NK-92 treated with Interleukin-12 subunit alpha and Interleukin-12 subunit beta, amount 100 ng/mL, for 24 hours (cell line): ENCODE data around the gene FBLN5.
"Not testable (repeated sequence)": the region's sequence is repeated elsewhere in the genome, so short reads cannot be mapped to it uniquely, and the experiment has no call there.

Experiments used
- DNase-seq: peaks from one replicate; lab custom pipeline; 2025; lab: John Stamatoyannopoulos, UW

Gene FBLN5

GRCh38 chr14:91906374-91906773 lies 41.1 kb downstream of the FBLN5 start:
- no peak for DNase-seq

GRCh38 chr14:91904956-91905645 lies 42.4 kb downstream of the FBLN5 start:
- DNase-seq: no peak

- DNase-seq: no peak
Observed at GRCh38 chr14:91904483-91904882, 43.0 kb downstream of the FBLN5 start.

- no peak for DNase-seq
Observed at GRCh38 chr14:91903070-91903469, 44.4 kb downstream of the FBLN5 start.

- DNase-seq: no peak
Observed at GRCh38 chr14:91902336-91902735, 45.2 kb downstream of the FBLN5 start.

GRCh38 chr14:91901449-91902226 lies 45.9 kb downstream of the FBLN5 start:
- no peak for DNase-seq

GRCh38 chr14:91899806-91900205 lies 47.7 kb downstream of the FBLN5 start:
- DNase-seq: no peak

GRCh38 chr14:91899213-91899612 lies 48.3 kb downstream of the FBLN5 start:
- DNase-seq: no peak

- no peak for DNase-seq
Observed at GRCh38 chr14:91898372-91898771, 49.1 kb downstream of the FBLN5 start.

GRCh38 chr14:91897716-91898115 lies 49.8 kb downstream of the FBLN5 start:
- DNase-seq: not testable (repeated sequence)

- no peak for DNase-seq
Observed at GRCh38 chr14:91897106-91897701, 50.3 kb downstream of the FBLN5 start.

- DNase-seq: no peak
Observed at GRCh38 chr14:91896419-91896818, 51.1 kb downstream of the FBLN5 start.

- no peak for DNase-seq
Observed at GRCh38 chr14:91893669-91894068, 53.8 kb downstream of the FBLN5 start.

- DNase-seq: no peak
Observed at GRCh38 chr14:91893007-91893406, 54.5 kb downstream of the FBLN5 start.

- no peak for DNase-seq
Observed at GRCh38 chr14:91891721-91892220, 55.7 kb downstream of the FBLN5 start.

- DNase-seq: no peak
Observed at GRCh38 chr14:91891101-91891500, 56.4 kb downstream of the FBLN5 start.

- DNase-seq: no peak
Observed at GRCh38 chr14:91890291-91890749, 57.2 kb downstream of the FBLN5 start.

GRCh38 chr14:91889477-91890211 lies 57.9 kb downstream of the FBLN5 start:
- DNase-seq: no peak

- no peak for DNase-seq
Observed at GRCh38 chr14:91888641-91889476, 58.6 kb downstream of the FBLN5 start.

- no peak for DNase-seq
Observed at GRCh38 chr14:91886961-91887360, 60.5 kb downstream of the FBLN5 start.

- no peak for DNase-seq
Observed at GRCh38 chr14:91885839-91886238, 61.7 kb downstream of the FBLN5 start.
